ENCODE results near the gene CHMP4B. TPM values are rescaled to one million over a fixed set of nuclear protein-coding genes. Genes with fewer than 3 reads are reported as not detected.
"Not testable (repeated sequence)": the region's sequence is repeated elsewhere in the genome, so short reads cannot be mapped to it uniquely, and the experiment has no call there.

CHMP4B gene
- total RNA-seq, 4 donors from 2014 or later = 57.4 to 109 (median 82.7) TPM

- intact Hi-C loops (cut with DNase I; ENCODE audit: low total_unique reads) (loop anchor here (5.0 kb wide), 2 partner anchors 71 to 276 kb away; no protein-coding TSS in a partner anchor), in situ Hi-C loops (cut with MboI; ENCODE audit: low sequenced_read_pairs in 4 of 4) (no loop called here)
- no peak for ATAC-seq
- Histone ChIP-seq H3K4me3 (no peak overlapping the region), H3K27me3 (no peaks in the 10 kb centered on the region), H3K4me1 (peaks cover 13 to 29% of the 10 kb centered on the region in 2 donors), H3K9me3 (no peaks in the 10 kb centered on the region), H3K36me3 (no peaks in the 10 kb centered on the region), H3K27ac (peak overlapping the region in 1 of 4 donors; percentile 65)
- DNase-seq = no peak
- TF ChIP-seq POLR2A (IDR thresholded peaks at IDR 0.05) (no peak), CTCF (IDR thresholded peaks at IDR 0.05 in 4 of 5, conservative IDR thresholded peaks at IDR 0.05 in 1 of 5) (no peak)
These were observed 20.1 kb upstream of the CHMP4B start for GRCh38 chr20:33791021-33791420.

- peaks cover 13 to 29% of the 10 kb centered on the region in 2 donors for H3K4me1 ChIP-seq
- in situ Hi-C loops (cut with MboI; ENCODE audit: low sequenced_read_pairs in 4 of 4) = no loop called here
These were observed 19.6 kb upstream of the CHMP4B start for GRCh38 chr20:33791540-33791939.

GRCh38 chr20:33791959-33792597, 19.1 kb upstream of the CHMP4B start:
- intact Hi-C loops (cut with DNase I; ENCODE audit: low total_unique reads) (loop anchor here (2.0 to 5.0 kb wide), 3 partner anchors 70 to 275 kb away; no protein-coding TSS in a partner anchor), in situ Hi-C loops (cut with MboI; ENCODE audit: low sequenced_read_pairs in 4 of 4) (no loop called here)
- DNase-seq (peak in 1 of 2 donors; percentile 28), ATAC-seq (no peak)
- Histone ChIP-seq H3K4me3 (no peak overlapping the region), H3K36me3 (no peaks in the 10 kb centered on the region), H3K9me3 (no peaks in the 10 kb centered on the region), H3K27ac (peak overlapping the region in 2 of 4 donors; percentile 37 to 59), H3K27me3 (no peaks in the 10 kb centered on the region), H3K4me1 (peaks cover 13 to 29% of the 10 kb centered on the region in 2 donors)
- TF ChIP-seq CTCF (IDR thresholded peaks at IDR 0.05 in 4 of 5, conservative IDR thresholded peaks at IDR 0.05 in 1 of 5) = peak; percentile 42 to 84 (median 72)
- TF ChIP-seq POLR2A (IDR thresholded peaks at IDR 0.05) = no peak

More at GRCh38 chr20:33791540-33791939, 19.6 kb upstream of the CHMP4B start:
- no peaks in the 10 kb centered on the region for H3K36me3 ChIP-seq
- H3K27ac ChIP-seq = no peak overlapping the region
- H3K9me3 ChIP-seq = no peaks in the 10 kb centered on the region
- DNase-seq = no peak
- H3K27me3 ChIP-seq = no peaks in the 10 kb centered on the region
- no peak for ATAC-seq
- intact Hi-C loops (cut with DNase I; ENCODE audit: low total_unique reads) = loop anchor here (5.0 kb wide), 2 partner anchors 71 to 276 kb away; no protein-coding TSS in a partner anchor
- TF ChIP-seq POLR2A (IDR thresholded peaks at IDR 0.05) (no peak), CTCF (IDR thresholded peaks at IDR 0.05 in 4 of 5, conservative IDR thresholded peaks at IDR 0.05 in 1 of 5) (no peak)
- H3K4me3 ChIP-seq = no peak overlapping the region

- Histone ChIP-seq H3K4me1 (peaks cover 13 to 29% of the 10 kb centered on the region in 2 donors), H3K4me3 (peak overlapping the region in 1 of 4 donors; percentile 9), H3K27ac (peak overlapping the region; percentile 59 to 76 (median 62))
- intact Hi-C loops (cut with DNase I; ENCODE audit: low total_unique reads) = loop anchor here (2.0 to 5.0 kb wide), 3 partner anchors 70 to 275 kb away; no protein-coding TSS in a partner anchor
- H3K36me3 ChIP-seq; in situ Hi-C loops (cut with MboI; ENCODE audit: low sequenced_read_pairs in 4 of 4); ATAC-seq; DNase-seq; H3K9me3 ChIP-seq; H3K27me3 ChIP-seq: not testable (repeated sequence)
These were observed 18.6 kb upstream of the CHMP4B start for GRCh38 chr20:33792598-33792989.
